Keratinocyte (primary cell): Measurements from ENCODE around the gene ARID5A. TPM values are rescaled to one million over a fixed set of nuclear protein-coding genes. Genes with fewer than 3 reads are reported as not detected.

Experiments used
- DNase-seq: peaks from one replicate; pipeline ENCODE4 v3.0.0-alpha.2; 2011; ENCODE audit warnings: low read depth, missing footprints, low spot score
- FAIRE-seq: peaks from 2 replicates; lab custom pipeline; 2011; peaks lifted over from hg19 to GRCh38; lab: Jason Lieb, UNC
- H2AFZ ChIP-seq: 2 replicates; pipeline ENCODE4 v1.6.0; 2012; ENCODE audit warnings: low read length, control low read depth, inconsistent platforms; ENCODE audit not compliant: control insufficient read depth
- H3K27ac ChIP-seq: 2 replicates; pipeline ENCODE4 v1.5.1; 2011; ENCODE audit warnings: low read length; ENCODE audit not compliant: control insufficient read depth, insufficient read depth
- H3K27me3 ChIP-seq: 3 replicates; pipeline ENCODE4 v1.6.0; 2011; ENCODE audit warnings: low read length; ENCODE audit not compliant: control insufficient read depth, insufficient read depth; ENCODE audit errors: extremely low read depth
- H3K36me3 ChIP-seq, 2 experiments: 2 replicates in 1 of 2; 3 replicates in 1 of 2; pipeline ENCODE4 v1.5.1; 2011; ENCODE audit warnings: low read length in 2 of 2, mild to moderate bottlenecking in 1 of 2; ENCODE audit not compliant: control insufficient read depth in 2 of 2, insufficient read depth in 2 of 2; ENCODE audit errors: extremely low read depth in 1 of 2
- H3K4me1 ChIP-seq: 3 replicates; pipeline ENCODE4 v1.5.1; 2011; ENCODE audit warnings: low read length; ENCODE audit not compliant: control insufficient read depth, insufficient read depth; ENCODE audit errors: extremely low read depth
- H3K4me2 ChIP-seq: 3 replicates; pipeline ENCODE4 v1.6.0; 2011; ENCODE audit warnings: low read depth, low read length; ENCODE audit not compliant: control insufficient read depth, insufficient read depth; ENCODE audit errors: extremely low read depth
- H3K4me3 ChIP-seq, 3 experiments: fragments of 200-600 bp in 1 of 3; sonication (generic) in 1 of 3; 2 replicates in 2 of 3; 3 replicates in 1 of 3; pipeline ENCODE4 v1.5.1; 2011 to 2016; ENCODE audit warnings: low read length in 3 of 3, mild to moderate bottlenecking in 3 of 3, control low read depth in 2 of 3, inconsistent platforms in 1 of 3, low read depth in 1 of 3, mixed read lengths in 1 of 3, mixed run types in 1 of 3, moderate library complexity in 1 of 3; ENCODE audit not compliant: control insufficient read depth in 2 of 3, insufficient read depth in 2 of 3; ENCODE audit errors: extremely low read depth in 1 of 3
- H3K79me2 ChIP-seq: 2 replicates; pipeline ENCODE4 v1.6.0; 2012; ENCODE audit warnings: low read length; ENCODE audit not compliant: control insufficient read depth, insufficient read depth
- H3K9ac ChIP-seq: 3 replicates; pipeline ENCODE4 v1.6.0; 2011; ENCODE audit warnings: low read length; ENCODE audit not compliant: control insufficient read depth, insufficient read depth; ENCODE audit errors: extremely low read depth
- H3K9me1 ChIP-seq: 3 replicates; pipeline ENCODE4 v1.6.0; 2011; ENCODE audit warnings: low read length; ENCODE audit not compliant: control insufficient read depth, insufficient read depth; ENCODE audit errors: extremely low read depth
- H3K9me3 ChIP-seq: 2 replicates; pipeline ENCODE4 v1.5.1; 2012; ENCODE audit warnings: low read depth, low read length; ENCODE audit not compliant: control insufficient read depth
- H4K20me1 ChIP-seq: 3 replicates; pipeline ENCODE4 v1.6.0; 2011; ENCODE audit warnings: low read length; ENCODE audit not compliant: control insufficient read depth, insufficient read depth; ENCODE audit errors: extremely low read depth
- EZH2 ChIP-seq: IDR thresholded peaks from one replicate; pipeline ENCODE4 v1.6.1; 2012; ENCODE audit warnings: inconsistent platforms, mild to moderate bottlenecking, low read length, moderate library complexity
- dilution Hi-C: fragments of 300-500 bp; cut with MboI; formaldehyde crosslinking; loops from one replicate; pipeline ENCODE4 v1.7.0; 2020; ENCODE audit warnings: low sequenced_read_pairs; ENCODE audit not compliant: extremely low pct_ligation_motif_present
- polyA plus RNA-seq, 5 experiments: library from polyadenylated mRNA; depleted of rRNA in 3 of 5; stranded (reverse) in 3 of 5; stranded (forward) in 1 of 5; unstranded in 1 of 5; fragments of >200 nt; gene quantifications; 1 replicate in 1 of 5; 2 replicates in 3 of 5; 3 replicates in 1 of 5; pipeline versions ENCODE4 v1.2.1 to v1.2.3, GENCODE V29; 2011 to 2012; ENCODE audit warnings: missing spikeins in 2 of 5, low read depth in 1 of 5, low replicate concordance in 1 of 5
- TF ChIP-seq, protein P1 (sequence below), 3 experiments: IDR thresholded peaks in 1 of 3; conservative IDR thresholded peaks in 1 of 3; optimal IDR thresholded peaks in 1 of 3; 2 replicates in 2 of 3; 3 replicates in 1 of 3; pipeline versions ENCODE3 to v1.5.1; 2011; ENCODE audit warnings: low read length in 3 of 3, mild to moderate bottlenecking in 3 of 3, moderate library complexity in 2 of 3, control low read depth in 1 of 3, inconsistent platforms in 1 of 3; ENCODE audit not compliant: insufficient read depth in 2 of 3; ENCODE audit errors: extremely low read depth in 1 of 3

Gene ARID5A
- polyA plus RNA-seq, 1 donor (not counting 4 experiments of a cell fraction or from before 2014, with no cell fraction given): 1.6 TPM

DNA sequence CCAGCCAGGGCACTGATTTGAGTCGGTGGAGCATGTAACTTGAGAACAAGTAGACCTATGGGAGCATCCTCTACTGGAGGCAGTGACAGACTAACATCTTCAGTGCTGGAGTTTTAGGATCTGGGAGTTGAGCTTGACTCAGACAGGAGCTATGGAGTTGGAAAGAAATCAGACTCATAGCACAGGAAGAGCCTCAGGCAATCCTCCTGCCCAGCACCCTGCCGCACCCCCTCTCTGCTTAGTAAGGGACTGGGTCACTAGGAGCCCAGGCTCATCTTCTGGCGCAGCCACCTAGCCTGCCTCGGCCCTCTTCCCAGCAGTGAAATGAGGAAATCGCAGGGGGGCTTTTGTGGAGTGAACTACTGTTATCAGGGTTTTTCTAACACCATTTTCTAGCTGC lies 3.6 kb downstream of the ARID5A start:
- Histone ChIP-seq H3K4me2 (no peak overlapping the region), H3K79me2 (peaks cover 2% of the 10 kb centered on the region), H3K9me1 (no peaks in the 10 kb centered on the region), H3K36me3 (no peaks in the 10 kb centered on the region), H4K20me1 (no peaks in the 10 kb centered on the region), H3K4me1 (peaks cover 27% of the 10 kb centered on the region), H3K27me3 (no peaks in the 10 kb centered on the region), H3K4me3 (no peak overlapping the region), H2AFZ (no peak overlapping the region), H3K9ac (no peak overlapping the region), H3K27ac (no peak overlapping the region), H3K9me3 (no peaks in the 10 kb centered on the region)
- DNase-seq: peak; percentile 65
- FAIRE-seq: peak; percentile 90
- dilution Hi-C loops: no loop called here
- TF ChIP-seq EZH2: no peak
- TF ChIP-seq, protein P1, sequence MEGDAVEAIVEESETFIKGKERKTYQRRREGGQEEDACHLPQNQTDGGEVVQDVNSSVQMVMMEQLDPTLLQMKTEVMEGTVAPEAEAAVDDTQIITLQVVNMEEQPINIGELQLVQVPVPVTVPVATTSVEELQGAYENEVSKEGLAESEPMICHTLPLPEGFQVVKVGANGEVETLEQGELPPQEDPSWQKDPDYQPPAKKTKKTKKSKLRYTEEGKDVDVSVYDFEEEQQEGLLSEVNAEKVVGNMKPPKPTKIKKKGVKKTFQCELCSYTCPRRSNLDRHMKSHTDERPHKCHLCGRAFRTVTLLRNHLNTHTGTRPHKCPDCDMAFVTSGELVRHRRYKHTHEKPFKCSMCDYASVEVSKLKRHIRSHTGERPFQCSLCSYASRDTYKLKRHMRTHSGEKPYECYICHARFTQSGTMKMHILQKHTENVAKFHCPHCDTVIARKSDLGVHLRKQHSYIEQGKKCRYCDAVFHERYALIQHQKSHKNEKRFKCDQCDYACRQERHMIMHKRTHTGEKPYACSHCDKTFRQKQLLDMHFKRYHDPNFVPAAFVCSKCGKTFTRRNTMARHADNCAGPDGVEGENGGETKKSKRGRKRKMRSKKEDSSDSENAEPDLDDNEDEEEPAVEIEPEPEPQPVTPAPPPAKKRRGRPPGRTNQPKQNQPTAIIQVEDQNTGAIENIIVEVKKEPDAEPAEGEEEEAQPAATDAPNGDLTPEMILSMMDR (optimal IDR thresholded peaks at IDR 0.05 in 1 of 3, IDR thresholded peaks at IDR 0.05 in 1 of 3, conservative IDR thresholded peaks at IDR 0.05 in 1 of 3; ENCODE audit: extremely low read depth in 1 of 3, insufficient read depth in 2 of 3, low read length in 3 of 3): no peak

DNA sequence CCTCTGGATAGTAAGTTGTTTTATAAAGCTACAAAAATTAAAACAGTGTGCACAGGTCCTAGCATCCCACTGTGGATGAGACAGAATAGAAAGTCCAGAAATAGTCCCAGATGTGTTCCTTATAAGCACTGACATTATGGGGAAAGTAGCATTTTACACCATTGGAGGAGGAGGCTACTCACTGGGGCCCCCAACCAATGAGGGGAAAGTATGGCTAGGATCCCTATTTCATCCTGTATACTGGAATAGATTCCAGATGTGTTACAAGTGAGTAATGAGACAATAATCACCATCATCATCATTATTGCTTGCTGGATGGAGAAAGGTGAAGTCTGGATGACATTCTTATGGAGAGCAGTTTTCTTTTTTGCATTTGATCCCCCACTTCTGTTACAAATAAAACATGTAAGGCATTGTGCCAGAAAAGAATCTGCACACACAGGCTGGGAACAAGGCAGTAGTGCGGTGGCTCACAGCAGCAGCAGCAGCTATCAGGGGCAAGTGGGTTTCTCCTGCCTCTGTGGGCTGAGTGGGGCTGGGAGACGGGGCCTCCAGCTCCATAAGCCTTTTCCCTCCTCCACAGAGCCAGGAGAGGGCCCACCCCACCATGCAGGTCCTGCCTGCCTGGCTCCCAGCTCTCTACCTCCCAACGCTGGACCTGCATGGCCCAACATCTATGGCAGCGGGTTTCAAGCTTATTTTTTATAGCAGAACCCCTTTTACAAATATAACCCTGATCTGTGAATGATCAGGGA lies 5.0 kb downstream of the ARID5A start:
- TF ChIP-seq, protein P1 (optimal IDR thresholded peaks at IDR 0.05 in 1 of 3, IDR thresholded peaks at IDR 0.05 in 1 of 3, conservative IDR thresholded peaks at IDR 0.05 in 1 of 3; ENCODE audit: extremely low read depth in 1 of 3, insufficient read depth in 2 of 3, low read length in 3 of 3): no peak
- TF ChIP-seq EZH2: no peak
- peaks cover 24% of the 10 kb centered on the region for H3K4me1 ChIP-seq
- no peak for DNase-seq
- H3K27me3 ChIP-seq: no peaks in the 10 kb centered on the region
- no peaks in the 10 kb centered on the region for H3K9me3 ChIP-seq
- no peaks in the 10 kb centered on the region for H3K36me3 ChIP-seq
- no peak overlapping the region for H3K4me2 ChIP-seq
- no peak overlapping the region for H2AFZ ChIP-seq
- no peak overlapping the region for H3K4me3 ChIP-seq
- H3K9ac ChIP-seq: no peak overlapping the region
- no peaks in the 10 kb centered on the region for H4K20me1 ChIP-seq
- H3K27ac ChIP-seq: no peak overlapping the region
- FAIRE-seq: no peak
- H3K9me1 ChIP-seq: no peaks in the 10 kb centered on the region
- H3K79me2 ChIP-seq: peaks cover 2% of the 10 kb centered on the region
- dilution Hi-C loops: no loop called here
